Ishikawa (cell line): Measurements from ENCODE around the gene HNRNPM.

Experiments
- CEBPB ChIP-seq: IDR thresholded peaks from 2 replicates; pipeline ENCODE4 v1.6.1; 2012
- CREB1 ChIP-seq: IDR thresholded peaks from 2 replicates; pipeline ENCODE4 v1.6.1; 2012; ENCODE audit warnings: low read depth
- EGR1 ChIP-seq: IDR thresholded peaks from 2 replicates; pipeline ENCODE4 v1.6.1; 2012
- EP300 ChIP-seq: IDR thresholded peaks from 2 replicates; pipeline ENCODE4 v1.6.1; 2012; ENCODE audit warnings: borderline replicate concordance
- NFIC ChIP-seq: IDR thresholded peaks from 2 replicates; pipeline ENCODE4 v1.6.1; 2012
- REST ChIP-seq: IDR thresholded peaks from 2 replicates; pipeline ENCODE4 v1.6.1; 2012; ENCODE audit warnings: low read depth, mild to moderate bottlenecking
- TAF1 ChIP-seq: IDR thresholded peaks from 2 replicates; pipeline ENCODE4 v1.6.1; 2012; ENCODE audit warnings: low read depth, mild to moderate bottlenecking
- TEAD4 ChIP-seq: IDR thresholded peaks from 2 replicates; pipeline ENCODE4 v1.6.1; 2012
- YY1 ChIP-seq: IDR thresholded peaks from 2 replicates; pipeline ENCODE4 v1.6.1; 2012; ENCODE audit warnings: low read depth
- TF ChIP-seq, protein P1 (sequence below): IDR thresholded peaks from 2 replicates; pipeline ENCODE4 v1.6.1; 2012
- TF ChIP-seq, protein P2 (sequence below): IDR thresholded peaks from 2 replicates; pipeline ENCODE4 v1.6.1; 2012

GRCh38 chr19:8401981-8402411 is 42.8 kb upstream of the HNRNPM start:
- no peak for TF ChIP-seq TAF1
- no peak for TF ChIP-seq NFIC
- TF ChIP-seq EP300, result no peak
- TF ChIP-seq CEBPB, result no peak
- TF ChIP-seq REST, result no peak
- no peak for TF ChIP-seq YY1
- TF ChIP-seq, protein P1, sequence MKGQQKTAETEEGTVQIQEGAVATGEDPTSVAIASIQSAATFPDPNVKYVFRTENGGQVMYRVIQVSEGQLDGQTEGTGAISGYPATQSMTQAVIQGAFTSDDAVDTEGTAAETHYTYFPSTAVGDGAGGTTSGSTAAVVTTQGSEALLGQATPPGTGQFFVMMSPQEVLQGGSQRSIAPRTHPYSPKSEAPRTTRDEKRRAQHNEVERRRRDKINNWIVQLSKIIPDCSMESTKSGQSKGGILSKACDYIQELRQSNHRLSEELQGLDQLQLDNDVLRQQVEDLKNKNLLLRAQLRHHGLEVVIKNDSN, result no peak
- TF ChIP-seq, protein P2, sequence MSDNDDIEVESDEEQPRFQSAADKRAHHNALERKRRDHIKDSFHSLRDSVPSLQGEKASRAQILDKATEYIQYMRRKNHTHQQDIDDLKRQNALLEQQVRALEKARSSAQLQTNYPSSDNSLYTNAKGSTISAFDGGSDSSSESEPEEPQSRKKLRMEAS, result no peak
- no peak for TF ChIP-seq EGR1
- no peak for TF ChIP-seq CREB1
- TF ChIP-seq TEAD4, result no peak
